Activated CD4-positive, alpha-beta T cell treated with anti-CD3 and anti-CD28 coated beads, Interleukin-2, amount 50 U/mL, for 1 hour (primary cell): ENCODE measurements around the gene NR4A3.
"Not testable (repeated sequence)": the region's sequence is repeated elsewhere in the genome, so short reads cannot be mapped to it uniquely, and the experiment has no call there.

Source experiments
- DNase-seq: peaks from one replicate; pipeline ENCODE4 v3.0.0-alpha.2; 2020

The NR4A3 gene

GRCh38 chr9:99835581-99835980 is 13.9 kb downstream of the NR4A3 start:
- DNase-seq, result no peak

- no peak for DNase-seq
Observed at GRCh38 chr9:99840072-99840471, 18.4 kb downstream of the NR4A3 start.

GRCh38 chr9:99845063-99845462 is 23.4 kb downstream of the NR4A3 start:
- no peak for DNase-seq

- no peak for DNase-seq
Observed at GRCh38 chr9:99848447-99848846, 26.8 kb downstream of the NR4A3 start.

DNA sequence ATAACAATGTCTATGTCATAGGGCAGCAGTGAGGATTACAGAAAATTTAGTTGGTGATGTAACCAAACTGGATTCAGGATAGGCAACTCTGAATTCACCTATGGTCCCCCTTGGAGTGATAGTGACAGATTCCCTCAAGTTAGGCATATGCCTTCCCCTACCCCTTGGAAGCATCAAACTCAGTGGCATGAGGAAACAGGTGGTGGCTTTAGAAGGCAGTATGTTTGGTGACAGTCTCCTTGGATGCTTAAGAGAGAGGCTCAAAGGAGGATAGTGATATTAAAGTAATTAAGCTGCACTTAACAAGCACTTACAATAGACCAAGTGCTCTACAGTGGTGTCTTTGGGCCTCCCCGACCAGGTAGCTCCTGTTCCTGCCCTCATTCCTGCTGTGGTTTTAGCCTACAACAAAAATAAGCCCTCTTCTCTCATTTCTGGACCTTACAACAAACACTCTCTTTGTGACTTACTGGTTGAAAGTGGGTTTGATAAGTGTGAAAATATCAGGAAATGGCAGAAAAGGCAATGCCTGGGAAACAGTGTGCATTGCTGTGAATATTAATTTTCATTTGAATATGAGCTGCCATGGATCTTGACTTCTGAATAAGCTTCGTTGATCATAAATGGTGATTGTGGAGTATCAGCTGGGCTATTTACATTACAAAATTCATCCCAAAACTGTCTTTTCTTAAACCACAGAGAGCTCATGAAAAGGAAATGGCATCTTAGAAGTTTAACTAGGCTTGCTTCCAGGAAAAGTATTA is 29.2 kb downstream of the NR4A3 start:
- no peak for DNase-seq

DNA sequence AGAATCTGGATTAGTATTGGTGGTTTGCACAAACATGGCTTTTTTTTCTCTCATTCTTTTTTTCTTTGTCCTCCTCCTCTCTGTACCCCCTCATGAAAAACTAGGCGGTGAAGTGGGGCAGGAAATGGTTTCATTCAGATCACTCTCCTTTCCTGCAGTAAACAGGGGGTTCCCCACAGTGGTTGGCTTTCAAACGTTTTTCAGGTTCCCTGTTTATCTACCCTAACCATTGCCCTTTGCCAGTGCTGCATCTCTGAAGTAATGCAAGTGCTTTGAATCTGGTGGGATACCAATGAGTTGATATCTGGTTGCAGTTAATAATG is 29.8 kb downstream of the NR4A3 start:
- no peak for DNase-seq

GRCh38 chr9:99852617-99853016 is 30.9 kb downstream of the NR4A3 start:
- DNase-seq, result no peak

DNA sequence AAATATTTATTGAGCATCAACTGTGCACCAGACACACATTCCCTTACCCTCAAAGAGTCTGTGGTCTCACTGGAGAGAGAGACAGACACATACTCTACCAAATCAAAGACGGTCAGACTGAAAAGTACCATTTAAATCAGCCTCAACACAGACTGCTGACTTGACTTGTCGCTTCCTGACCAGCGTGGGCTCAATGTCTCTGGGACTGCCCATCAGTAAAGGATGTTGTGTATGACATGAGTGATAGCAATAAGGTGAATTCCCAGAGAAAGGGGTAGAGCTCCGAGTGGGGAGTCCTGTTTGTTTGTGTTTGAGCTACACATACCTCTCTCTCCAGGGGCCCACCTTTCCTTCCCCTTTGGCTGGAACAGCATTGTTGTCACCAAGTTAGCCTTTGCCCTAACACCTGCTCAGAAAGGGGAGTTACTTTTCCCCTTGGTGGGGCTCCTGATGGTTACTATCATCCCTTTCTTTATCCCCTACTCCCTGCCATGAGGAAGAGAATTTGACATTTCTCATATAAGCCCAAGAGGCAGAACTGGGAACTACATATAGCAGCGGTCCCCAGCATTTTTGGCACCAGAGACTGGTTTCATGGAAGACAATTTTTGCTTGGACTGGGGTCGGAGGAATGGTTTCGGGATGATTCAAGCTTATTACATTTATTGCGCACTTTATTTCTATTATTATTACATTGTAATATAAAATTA is 33.9 kb downstream of the NR4A3 start:
- no peak for DNase-seq

- not testable (repeated sequence) for DNase-seq
Observed at GRCh38 chr9:99857576-99857975, 35.9 kb downstream of the NR4A3 start.

- DNase-seq, result no peak
Observed at GRCh38 chr9:99858087-99858486, 36.4 kb downstream of the NR4A3 start.

- no peak for DNase-seq
Observed at GRCh38 chr9:99859243-99859980, 37.7 kb downstream of the NR4A3 start.

GRCh38 chr9:99860266-99860665 is 38.6 kb downstream of the NR4A3 start:
- no peak for DNase-seq

DNA sequence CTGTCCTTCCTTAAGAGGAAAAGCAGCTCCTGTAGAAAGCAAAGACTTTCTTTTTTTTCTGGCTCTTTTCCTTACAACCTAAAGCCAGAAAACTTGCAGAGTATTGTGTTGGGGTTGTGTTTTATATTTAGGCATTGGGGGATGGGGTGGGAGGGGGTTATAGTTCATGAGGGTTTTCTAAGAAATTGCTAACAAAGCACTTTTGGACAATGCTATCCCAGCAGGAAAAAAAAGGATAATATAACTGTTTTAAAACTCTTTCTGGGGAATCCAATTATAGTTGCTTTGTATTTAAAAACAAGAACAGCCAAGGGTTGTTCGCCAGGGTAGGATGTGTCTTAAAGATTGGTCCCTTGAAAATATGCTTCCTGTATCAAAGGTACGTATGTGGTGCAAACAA is 42.3 kb downstream of the NR4A3 start:
- no peak for DNase-seq

DNA sequence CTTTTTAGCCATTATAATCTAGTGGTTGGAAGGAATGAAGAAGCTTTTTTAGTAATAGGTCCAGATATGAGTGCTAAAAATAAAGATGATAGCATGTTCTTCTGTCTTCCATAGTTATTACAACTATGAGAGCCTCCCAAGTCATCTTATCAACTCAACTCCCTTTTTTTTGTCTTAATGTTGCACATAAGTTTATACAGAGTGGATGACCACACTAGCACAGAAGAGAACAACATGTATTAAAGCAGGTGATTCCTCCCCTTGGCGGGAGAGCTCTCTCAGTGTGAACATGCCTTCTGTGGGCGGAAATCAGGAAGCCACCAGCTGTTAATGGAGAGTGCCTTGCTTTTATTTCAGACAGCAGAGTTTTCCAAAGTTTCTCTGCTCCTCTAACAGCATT is 44.7 kb downstream of the NR4A3 start:
- DNase-seq, result no peak

GRCh38 chr9:99867536-99867935 is 45.9 kb downstream of the NR4A3 start:
- no peak for DNase-seq

DNA sequence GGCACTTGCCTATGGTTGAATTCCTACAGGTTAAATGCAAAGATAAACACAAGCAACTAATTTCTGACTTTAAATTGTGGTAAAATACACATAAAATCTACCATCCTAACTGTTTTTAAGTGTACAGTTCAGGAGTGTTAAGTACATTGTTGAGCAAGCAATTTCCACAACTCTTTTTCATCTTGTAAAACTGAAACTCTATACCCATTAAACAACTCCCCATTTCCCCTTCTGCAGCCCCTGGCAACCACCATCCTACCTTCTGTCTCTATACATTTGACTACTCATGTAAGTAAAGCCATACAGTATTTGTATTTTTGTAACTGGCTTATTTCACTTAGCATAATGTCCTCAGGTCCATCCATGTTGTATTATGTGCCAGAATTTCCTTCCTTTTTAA is 46.3 kb downstream of the NR4A3 start:
- DNase-seq, result no peak

- no peak for DNase-seq
Observed at GRCh38 chr9:99868845-99869244, 47.2 kb downstream of the NR4A3 start.

DNA sequence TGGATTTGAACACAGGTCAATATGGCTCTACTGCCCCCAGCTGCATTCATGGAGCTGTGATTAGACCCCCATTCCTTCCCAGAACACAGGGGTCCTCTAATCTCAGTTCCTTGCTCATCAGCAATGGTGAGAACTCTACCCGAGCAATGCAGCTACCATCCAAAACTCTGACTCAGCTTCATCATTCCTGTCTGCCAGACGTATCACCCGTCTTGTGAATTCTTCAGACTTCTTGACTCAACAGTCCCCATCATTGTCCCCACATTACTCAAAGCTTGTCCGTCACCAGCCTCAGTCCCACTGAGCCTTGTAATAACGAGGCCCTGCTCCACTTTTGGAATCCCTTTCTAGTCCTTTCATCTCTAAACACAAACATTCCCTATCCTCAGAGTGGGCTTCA is 48.4 kb downstream of the NR4A3 start:
- DNase-seq, result no peak

- DNase-seq, result no peak
Observed at GRCh38 chr9:99873531-99873930, 51.8 kb downstream of the NR4A3 start.

- no peak for DNase-seq
Observed at GRCh38 chr9:99873943-99874584, 52.4 kb downstream of the NR4A3 start.

DNA sequence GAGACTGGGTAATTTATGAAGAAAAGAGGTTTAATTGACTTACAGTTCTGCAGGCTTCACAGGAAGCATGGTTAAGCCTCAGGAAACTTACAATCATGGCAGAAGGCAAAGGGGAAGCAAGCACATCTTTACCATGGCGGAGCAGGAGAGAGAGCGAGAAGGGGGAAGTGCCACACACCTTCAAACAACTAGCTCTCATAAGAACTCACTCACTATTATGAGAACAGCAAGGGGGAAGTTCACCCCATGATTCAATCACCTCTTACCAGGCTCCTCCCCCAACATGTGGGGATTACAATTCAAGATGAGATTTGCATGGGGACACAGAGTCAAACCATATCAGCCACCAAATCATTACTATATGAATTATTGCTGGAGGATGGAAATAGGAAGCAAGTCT is 54.5 kb downstream of the NR4A3 start:
- no peak for DNase-seq

- no peak for DNase-seq
Observed at GRCh38 chr9:99878651-99879050, 57.0 kb downstream of the NR4A3 start.

DNA sequence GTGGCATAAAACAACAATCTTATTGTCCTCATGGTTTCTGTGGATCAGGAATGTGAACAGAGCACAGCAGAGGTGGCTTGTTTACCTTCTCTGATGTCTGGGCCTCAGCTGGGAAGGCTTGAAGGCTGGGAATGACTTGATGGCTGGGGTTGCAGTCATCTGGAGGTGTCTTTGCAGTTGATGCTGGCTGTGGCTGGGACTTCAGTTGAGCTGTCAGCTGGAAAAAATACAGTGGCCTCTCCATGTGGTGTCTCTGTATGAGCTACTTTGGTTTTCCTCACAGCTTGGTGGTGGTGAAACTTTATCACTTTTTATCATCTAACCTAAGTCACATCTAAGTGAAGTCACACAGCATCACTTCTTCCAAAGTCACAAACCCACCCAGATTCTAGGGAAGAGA is 60.1 kb downstream of the NR4A3 start:
- no peak for DNase-seq

DNA sequence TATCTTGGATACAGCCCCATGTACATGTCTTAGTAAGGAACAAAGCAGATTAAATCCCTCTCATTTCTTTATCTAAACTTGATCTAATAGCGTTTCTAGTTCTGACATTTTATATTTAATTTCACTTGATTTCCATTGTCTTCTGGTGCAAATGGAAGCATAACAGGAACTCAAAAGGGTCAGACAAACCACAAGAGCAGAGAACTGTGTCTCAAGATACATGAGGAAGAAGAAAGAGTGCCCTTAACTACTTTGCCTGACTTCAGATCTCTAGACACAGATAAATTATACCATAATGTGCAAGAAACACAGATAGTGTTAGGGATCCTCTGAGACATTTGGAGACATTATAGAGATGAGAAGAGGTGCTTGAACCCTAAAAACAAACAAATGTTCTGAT is 64.1 kb downstream of the NR4A3 start:
- no peak for DNase-seq
